ENCODE results near the gene TMEM144. TPM values are rescaled to one million over a fixed set of nuclear protein-coding genes. Genes with fewer than 3 reads are reported as not detected.
"Not testable (repeated sequence)": the region's sequence is repeated elsewhere in the genome, so short reads cannot be mapped to it uniquely, and the experiment has no call there.

The TMEM144 gene
- total RNA-seq, 1 experiment from 2014 or later = 4.6 TPM

DNA sequence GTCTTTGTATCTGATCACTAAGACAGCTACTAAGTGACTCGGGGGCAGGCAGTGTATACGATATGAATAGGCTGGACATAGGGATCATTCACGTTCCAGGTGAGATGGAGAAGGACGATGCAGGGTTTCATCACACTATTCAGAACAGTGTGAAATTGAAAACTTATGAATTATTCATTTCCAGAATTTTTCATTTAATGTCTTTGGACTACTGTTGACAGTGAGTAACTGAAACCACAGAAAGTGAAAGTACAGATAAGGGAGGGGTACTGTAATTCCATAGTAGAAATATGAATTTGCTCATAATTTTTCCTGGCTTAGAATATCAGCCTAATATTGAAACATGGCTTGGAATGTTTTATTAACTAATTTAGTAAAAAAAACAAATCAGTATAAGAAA, 24.4 kb downstream of the TMEM144 start:
- no peak for DNase-seq (ENCODE audit: low spot score)

DNA sequence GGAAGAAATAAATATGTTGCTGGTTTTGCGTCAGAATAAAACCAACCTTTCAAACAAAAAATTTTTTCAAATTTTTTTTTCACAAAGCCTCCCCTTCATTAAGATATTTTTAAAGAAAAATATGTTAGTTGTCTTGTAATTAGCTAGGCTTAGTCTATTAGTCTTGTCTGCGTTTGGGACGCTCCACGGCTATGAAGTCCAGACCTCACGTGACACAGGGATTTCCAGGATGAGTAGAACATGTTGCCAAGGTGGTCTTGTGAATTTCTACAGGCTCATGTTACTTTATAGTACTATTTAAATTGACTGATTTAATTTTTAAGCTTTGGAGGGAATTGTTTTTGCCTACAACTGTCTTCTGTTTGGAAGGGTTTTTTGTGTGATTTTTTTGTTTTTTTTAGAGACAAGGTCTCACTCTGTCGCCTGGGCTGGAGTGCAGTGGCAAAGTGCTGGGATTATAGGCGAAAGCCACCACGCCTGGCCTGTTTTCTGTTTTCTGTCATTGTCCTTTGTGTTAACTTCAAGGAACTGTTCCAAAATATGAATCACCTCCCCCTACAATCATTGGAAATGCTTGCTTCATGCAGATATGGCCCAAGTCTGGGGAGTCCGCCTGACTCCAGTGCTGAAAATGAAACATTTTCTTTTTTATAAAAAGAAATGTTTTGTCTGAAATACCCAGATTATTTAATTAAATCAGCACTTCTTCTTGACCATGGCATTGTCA, 26.2 kb downstream of the TMEM144 start:
- no peak for DNase-seq (ENCODE audit: low spot score)

DNA sequence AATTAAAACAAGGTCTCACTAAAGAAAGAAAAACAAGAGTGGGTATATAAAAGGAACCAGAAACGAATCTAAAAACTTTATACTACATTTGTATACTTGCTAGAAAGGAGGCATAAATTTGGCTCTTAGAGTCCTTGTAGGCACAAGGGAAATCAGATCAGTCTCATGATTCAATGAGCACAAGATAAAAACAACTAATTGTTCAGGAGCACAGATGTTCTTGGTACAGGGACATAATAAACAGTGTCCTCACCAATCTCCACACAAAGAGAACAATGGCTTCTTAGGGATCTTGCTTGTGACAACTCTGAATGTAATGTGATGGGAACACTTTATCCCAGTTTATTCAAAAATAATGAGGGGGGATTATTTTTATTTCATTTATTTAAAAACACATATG, 28.3 kb downstream of the TMEM144 start:
- no peak for DNase-seq (ENCODE audit: low spot score)

DNA sequence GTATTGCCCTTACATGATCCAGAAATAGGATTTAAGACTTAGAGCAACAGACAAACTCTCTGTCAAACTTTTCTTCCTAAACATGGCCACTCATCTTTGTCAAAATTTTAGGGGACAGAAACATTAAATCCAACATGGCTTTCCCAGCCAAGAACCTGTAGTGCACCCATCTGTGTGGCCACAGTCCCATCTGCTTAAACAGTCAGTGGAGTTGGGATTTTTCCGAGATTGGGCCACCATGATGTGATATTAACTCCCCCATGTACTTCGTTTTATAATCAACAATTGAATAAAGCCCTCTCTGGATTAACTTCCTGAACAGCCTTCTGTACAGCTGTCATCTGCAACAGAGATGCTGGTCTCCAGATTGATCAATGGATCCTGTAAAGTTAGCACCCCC, 28.9 kb downstream of the TMEM144 start:
- no peak for DNase-seq (ENCODE audit: low spot score)

GRCh38 chr4:158243071-158243470, 32.8 kb downstream of the TMEM144 start:
- no peak for DNase-seq (ENCODE audit: low spot score)

- DNase-seq (ENCODE audit: low spot score) = no peak
Observed at GRCh38 chr4:158250321-158250720, 40.0 kb downstream of the TMEM144 start.

- DNase-seq (ENCODE audit: low spot score) = peak; percentile 71
Observed at GRCh38 chr4:158253350-158253980, 43.2 kb downstream of the TMEM144 start.

- no peak for DNase-seq (ENCODE audit: low spot score)
Observed at GRCh38 chr4:158254292-158254691, 44.0 kb downstream of the TMEM144 start.

DNA sequence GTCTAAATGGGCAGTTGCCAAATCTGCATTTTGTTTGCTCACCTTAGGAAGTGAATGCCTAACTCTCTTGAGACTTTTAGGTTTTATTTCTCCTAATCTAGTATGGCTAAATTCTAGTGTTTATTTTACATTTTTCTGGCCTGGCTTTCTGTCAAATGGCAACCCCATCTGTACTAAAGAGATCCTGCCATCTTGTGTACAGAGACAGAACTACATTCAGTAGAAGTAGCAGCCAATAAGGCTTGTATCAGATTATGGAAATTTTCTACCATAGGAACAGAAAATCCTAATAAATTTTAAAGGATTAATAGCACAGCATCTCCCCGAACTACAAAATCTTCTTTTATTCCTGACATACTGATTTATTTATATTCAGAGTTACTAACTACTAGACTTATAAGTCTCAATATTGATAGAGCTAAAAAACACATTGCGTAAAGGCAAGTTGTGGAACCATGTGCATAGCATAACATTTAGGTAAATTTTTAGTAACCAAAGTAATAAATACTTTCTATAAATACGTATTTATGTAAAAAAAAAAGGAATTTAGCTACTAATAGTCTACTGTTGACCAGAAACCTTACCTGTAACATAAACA, 45.5 kb downstream of the TMEM144 start:
- DNase-seq (ENCODE audit: low spot score) = peak; percentile 63

- DNase-seq (ENCODE audit: low spot score) = peak; percentile 64
Observed at GRCh38 chr4:158259955-158260575, 49.8 kb downstream of the TMEM144 start.

- no peak for DNase-seq (ENCODE audit: low spot score)
Observed at GRCh38 chr4:158261480-158261879, 51.2 kb downstream of the TMEM144 start.

- no peak for DNase-seq (ENCODE audit: low spot score)
Observed at GRCh38 chr4:158268553-158268952, 58.3 kb downstream of the TMEM144 start.

- DNase-seq (ENCODE audit: low spot score) = no peak
Observed at GRCh38 chr4:158274636-158275035, 64.3 kb downstream of the TMEM144 start.

- no peak for DNase-seq (ENCODE audit: low spot score)
Observed at GRCh38 chr4:158277558-158277957, 67.3 kb downstream of the TMEM144 start.

GRCh38 chr4:158279052-158279451, 68.8 kb downstream of the TMEM144 start:
- DNase-seq (ENCODE audit: low spot score) = not testable (repeated sequence)

GRCh38 chr4:158280856-158281255, 70.6 kb downstream of the TMEM144 start:
- no peak for DNase-seq (ENCODE audit: low spot score)

DNA sequence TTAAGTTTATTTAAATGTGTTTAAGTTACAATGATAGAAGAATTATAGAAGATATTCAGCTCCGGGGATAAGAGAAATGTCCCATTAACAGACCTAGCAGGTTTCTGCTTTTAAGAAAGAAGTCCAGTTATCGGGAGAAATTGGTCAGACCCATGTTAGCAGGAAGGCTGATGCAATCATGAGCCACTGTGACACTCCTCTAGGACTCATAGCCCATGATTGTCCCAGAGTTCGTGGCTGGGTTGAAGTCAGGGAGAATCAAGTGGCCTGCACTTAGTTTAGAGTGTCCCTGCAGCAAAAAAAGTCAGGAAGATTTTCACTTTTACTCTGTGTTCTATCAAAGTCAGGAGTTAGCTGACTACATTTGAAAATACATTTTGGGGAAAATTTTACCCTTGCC, 72.0 kb downstream of the TMEM144 start:
- no peak for DNase-seq (ENCODE audit: low spot score)

GRCh38 chr4:158285429-158286216, 75.3 kb downstream of the TMEM144 start:
- no peak for DNase-seq (ENCODE audit: low spot score)

DNA sequence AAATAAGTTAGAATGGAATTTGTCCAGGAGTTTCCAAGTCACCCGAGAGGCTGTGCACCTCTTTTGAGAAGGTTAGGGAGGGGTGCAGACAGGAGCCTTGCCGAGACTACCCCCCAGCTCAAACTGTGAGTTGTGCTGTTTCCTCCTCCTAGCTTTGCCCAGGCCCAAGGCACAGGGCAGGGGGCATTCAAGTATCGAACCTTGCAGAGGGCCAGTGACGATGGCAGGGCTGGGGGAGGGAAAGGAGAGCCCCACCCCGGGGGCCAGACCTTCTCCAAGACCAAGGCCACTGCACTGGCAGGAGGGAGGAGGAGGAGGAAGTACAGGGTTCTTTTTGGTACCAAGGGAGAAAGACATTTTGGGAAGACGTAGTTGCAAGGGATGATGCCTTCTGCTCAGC, 80.6 kb downstream of the TMEM144 start:
- DNase-seq (ENCODE audit: low spot score) = no peak

- no peak for DNase-seq (ENCODE audit: low spot score)
Observed at GRCh38 chr4:158291334-158292055, 81.2 kb downstream of the TMEM144 start.

- no peak for DNase-seq (ENCODE audit: low spot score)
Observed at GRCh38 chr4:158292156-158292555, 81.9 kb downstream of the TMEM144 start.

Data from HT-29 (cell line).